Epithelial cell of esophagus (primary cell): Measurements from ENCODE around the gene AGBL1.

Experiments
- DNase-seq: peaks from one replicate; pipeline ENCODE4 v3.0.0; 2010; ENCODE audit warnings: low read depth
- H3K4me3 ChIP-seq: 2 replicates; pipeline ENCODE4 v1.5.1; 2011; ENCODE audit warnings: mild to moderate bottlenecking, low read length, control low read depth
- CTCF ChIP-seq: IDR thresholded peaks from 2 replicates; pipeline ENCODE4 v1.5.1; 2011; ENCODE audit warnings: low read depth, mild to moderate bottlenecking, low read length, control low read depth, inconsistent platforms; ENCODE audit not compliant: insufficient read depth; ENCODE audit errors: missing control alignments

Gene AGBL1

DNA sequence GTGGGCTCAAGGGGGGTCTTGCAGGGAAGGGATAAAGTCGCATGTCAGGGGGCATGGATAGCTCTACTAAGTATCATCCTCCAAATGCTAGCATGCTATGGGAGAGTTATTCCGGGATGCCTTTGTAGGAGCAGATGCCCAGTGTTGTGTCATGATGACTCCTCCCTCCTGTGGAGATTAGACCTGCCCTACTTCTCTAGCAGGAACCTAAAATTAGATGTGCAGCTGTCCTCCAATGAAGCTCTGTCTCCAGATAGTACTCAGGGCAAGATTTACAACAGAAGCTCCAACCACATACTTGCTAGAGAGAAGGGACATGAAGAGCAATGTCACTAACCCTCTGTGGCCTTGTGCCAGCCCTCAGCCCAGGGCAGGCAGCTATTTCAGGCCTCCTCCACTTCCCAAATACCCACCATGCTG lies 82.5 kb downstream of the AGBL1 start:
- DNase-seq = no peak
- no peak for TF ChIP-seq CTCF
- H3K4me3 ChIP-seq = no peak overlapping the region

DNA sequence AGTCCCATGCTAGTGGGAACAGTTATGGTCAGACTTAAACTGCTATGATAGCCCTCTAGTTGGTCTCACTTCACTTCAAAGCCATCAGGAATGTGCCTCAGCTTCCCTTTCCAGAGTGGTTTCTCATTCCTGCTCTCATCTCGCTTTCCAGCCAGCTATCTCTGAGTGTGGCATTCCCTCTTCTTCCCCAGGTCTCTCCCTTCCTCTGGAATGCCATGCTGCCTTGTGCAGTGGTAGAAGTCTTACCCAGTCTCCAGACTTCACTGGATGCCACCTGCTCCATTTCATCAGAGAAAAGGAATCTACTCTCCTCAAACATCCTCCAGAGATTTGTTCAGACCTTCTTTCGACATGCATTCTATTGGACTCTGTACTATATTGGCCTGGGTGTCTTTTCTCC lies 83.0 kb downstream of the AGBL1 start:
- TF ChIP-seq CTCF = no peak
- no peak for DNase-seq
- no peak overlapping the region for H3K4me3 ChIP-seq

- TF ChIP-seq CTCF = no peak
- no peak for DNase-seq
- no peak overlapping the region for H3K4me3 ChIP-seq
Observed at GRCh38 chr15:86163816-86164215, 84.1 kb downstream of the AGBL1 start.

DNA sequence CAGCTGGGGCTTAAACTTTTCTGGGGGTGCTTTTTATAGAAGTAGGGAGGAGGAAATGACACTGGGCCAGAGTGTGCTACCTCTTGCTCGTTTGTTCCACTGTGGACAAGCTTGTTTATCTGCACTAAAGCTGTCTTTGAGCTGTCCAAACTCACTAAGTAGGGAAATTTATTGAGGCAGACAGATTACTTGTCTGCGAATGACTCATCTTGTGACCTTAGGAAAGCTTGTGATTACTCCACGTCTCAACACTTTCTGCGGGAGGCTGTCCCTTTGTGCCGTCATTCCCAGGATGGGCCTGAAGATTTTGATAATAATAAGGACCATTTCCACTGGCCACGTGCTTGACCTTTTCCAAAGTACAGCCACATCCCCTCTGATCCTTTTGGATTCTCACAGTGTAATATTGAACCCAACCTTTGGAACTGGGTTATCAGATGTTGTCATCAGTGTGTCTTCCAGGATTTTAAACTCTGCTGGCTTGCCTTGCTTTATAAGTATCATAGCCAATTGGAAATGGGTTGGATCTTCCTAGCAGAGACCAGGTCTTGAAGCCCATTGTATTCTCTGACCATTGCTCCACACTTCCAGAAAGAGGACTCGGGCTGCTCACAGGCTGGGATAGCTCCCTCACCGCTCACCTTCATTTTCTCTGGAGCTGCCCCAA lies 84.7 kb downstream of the AGBL1 start:
- H3K4me3 ChIP-seq = no peak overlapping the region
- peak; percentile 22 for DNase-seq
- no peak for TF ChIP-seq CTCF

DNA sequence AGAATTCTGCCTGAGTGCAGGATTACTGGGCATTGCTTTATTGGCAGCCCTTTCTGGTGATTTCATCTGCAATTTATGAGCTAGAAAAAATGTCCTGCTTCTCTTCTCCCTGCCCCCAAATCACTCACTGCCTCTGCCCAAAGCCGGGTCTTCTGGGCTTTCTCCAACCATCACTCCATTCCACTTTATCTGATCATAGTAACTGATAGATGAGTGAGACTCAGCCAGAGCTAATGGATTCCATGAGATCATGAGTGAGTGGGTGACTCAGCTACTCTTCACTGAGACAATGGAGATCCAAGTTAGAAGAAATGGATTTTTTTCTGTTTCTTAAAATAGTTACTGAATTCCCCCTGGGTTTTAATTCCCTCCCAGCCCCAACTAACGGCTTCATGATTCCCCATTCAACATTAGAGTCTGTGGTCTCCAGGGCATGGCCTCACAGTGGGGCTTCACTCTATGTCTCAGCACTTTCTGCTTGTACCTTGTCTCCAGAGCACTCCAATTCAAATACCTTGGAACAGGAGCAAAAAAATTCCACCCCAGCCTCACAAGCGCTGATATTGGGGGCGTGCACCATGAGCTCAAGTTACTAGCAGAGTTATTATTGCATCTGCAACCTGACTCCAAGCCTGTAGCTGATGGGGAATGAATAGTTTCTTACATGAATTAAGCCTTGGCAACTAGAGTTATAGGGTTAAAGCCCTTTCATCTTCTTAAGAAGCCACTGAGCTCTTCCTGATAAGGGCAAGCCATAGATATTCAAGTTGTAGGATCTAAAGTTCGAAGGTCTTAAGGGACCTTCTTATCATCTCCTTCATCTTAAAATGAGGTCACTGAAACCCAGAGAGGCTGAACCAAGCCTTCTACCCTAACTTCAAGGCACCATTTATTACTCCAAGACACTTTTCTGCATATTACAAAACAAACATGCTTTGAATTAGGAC lies 85.9 kb downstream of the AGBL1 start:
- no peak for DNase-seq
- no peak overlapping the region for H3K4me3 ChIP-seq
- TF ChIP-seq CTCF = no peak

GRCh38 chr15:86167841-86168240 lies 88.2 kb downstream of the AGBL1 start:
- TF ChIP-seq CTCF = no peak
- H3K4me3 ChIP-seq = no peak overlapping the region
- DNase-seq = no peak
